ENCODE results near the gene CCNG2.

GRCh38 chr4:77177199-77177598, 20.2 kb downstream of the CCNG2 start:
- TF ChIP-seq CTCF (conservative IDR thresholded peaks at IDR 0.05) (no peak), EZH2 (IDR thresholded peaks at IDR 0.05; ENCODE audit: low read depth) (no peak)

Measured in PC-9 (cell line).